HEK293T (cell line): Measurements from ENCODE around the gene ORC1.

ENCODE experiments used
- CTCF ChIA-PET: fragments of 350-600 bp; formaldehyde crosslinking; extraction: SDS; loops from one replicate; lab custom pipeline; 2021; ENCODE audit warnings: antibody characterized with exemption, inconsistent platforms; lab: Yijun Ruan, JAX
- POLR2A ChIA-PET: fragments of 350-600 bp; formaldehyde crosslinking; extraction: SDS; loops from one replicate; lab custom pipeline; 2020; ENCODE audit warnings: antibody characterized with exemption, inconsistent platforms; lab: Yijun Ruan, JAX
- DNase-seq: peaks from one replicate; pipeline ENCODE4 v3.0.0; 2012; ENCODE audit warnings: mixed read lengths; ENCODE audit errors: extremely low spot score
- ARNT ChIP-seq: fragments of 450-650 bp; IDR thresholded peaks from 2 replicates; pipeline ENCODE4 v1.6.1; 2017; ENCODE audit warnings: mild to moderate bottlenecking
- BHLHE40 ChIP-seq: fragments of 450-650 bp; IDR thresholded peaks from 2 replicates; pipeline ENCODE4 v1.6.1; 2016; ENCODE audit warnings: mild to moderate bottlenecking, moderate library complexity, borderline replicate concordance
- CTBP1 ChIP-seq: fragments of 450-650 bp; IDR thresholded peaks from 2 replicates; pipeline ENCODE4 v1.6.1; 2016; ENCODE audit warnings: borderline replicate concordance
- ELF4 ChIP-seq: fragments of 450-650 bp; IDR thresholded peaks from 2 replicates; pipeline ENCODE4 v1.6.1; 2017; ENCODE audit warnings: antibody characterized with exemption
- FOXA1 ChIP-seq: fragments of 450-650 bp; IDR thresholded peaks from 2 replicates; pipeline ENCODE4 v1.6.1; 2016; ENCODE audit warnings: mild to moderate bottlenecking
- FOXK2 ChIP-seq: fragments of 450-650 bp; IDR thresholded peaks from 2 replicates; pipeline ENCODE4 v1.6.1; 2016; ENCODE audit warnings: mild to moderate bottlenecking
- FOXM1 ChIP-seq: fragments of 450-650 bp; IDR thresholded peaks from 2 replicates; pipeline ENCODE4 v1.6.1; 2017; ENCODE audit warnings: mild to moderate bottlenecking, borderline replicate concordance
- HDGF ChIP-seq: fragments of 450-650 bp; IDR thresholded peaks from 2 replicates; pipeline ENCODE4 v1.6.1; 2017; ENCODE audit warnings: antibody characterized with exemption, borderline replicate concordance
- L3MBTL2 ChIP-seq: fragments of 450-650 bp; conservative IDR thresholded peaks from 2 replicates; pipeline ENCODE4 v1.6.1; 2016; ENCODE audit warnings: mild to moderate bottlenecking
- LEF1 ChIP-seq: fragments of 450-650 bp; IDR thresholded peaks from 2 replicates; pipeline ENCODE4 v1.6.1; 2017; ENCODE audit warnings: mild to moderate bottlenecking, borderline replicate concordance
- NFRKB ChIP-seq: fragments of 450-650 bp; IDR thresholded peaks from 2 replicates; pipeline ENCODE4 v1.6.1; 2016; ENCODE audit warnings: mild to moderate bottlenecking, moderate library complexity
- PKNOX1 ChIP-seq: fragments of 450-650 bp; IDR thresholded peaks from 2 replicates; pipeline ENCODE4 v1.6.1; 2016
- SP1 ChIP-seq: fragments of 450-650 bp; IDR thresholded peaks from 2 replicates; pipeline ENCODE4 v1.6.1; 2017
- SUZ12 ChIP-seq: fragments of 450-650 bp; IDR thresholded peaks from 2 replicates; pipeline ENCODE4 v1.6.1; 2016; ENCODE audit warnings: mild to moderate bottlenecking
- TARDBP ChIP-seq: fragments of 450-650 bp; IDR thresholded peaks from 2 replicates; pipeline ENCODE4 v1.6.1; 2016
- ZNF384 ChIP-seq: fragments of 450-650 bp; IDR thresholded peaks from 2 replicates; pipeline ENCODE4 v1.6.1; 2016

The ORC1 gene

GRCh38 chr1:52420713-52421112 is 16.5 kb upstream of the ORC1 start:
- TF ChIP-seq SUZ12, result no peak
- TF ChIP-seq HDGF, result no peak
- no peak for TF ChIP-seq LEF1
- TF ChIP-seq FOXK2, result no peak
- TF ChIP-seq SP1, result no peak
- no peak for TF ChIP-seq NFRKB
- TF ChIP-seq ELF4, result no peak
- TF ChIP-seq PKNOX1, result no peak
- no peak for TF ChIP-seq TARDBP
- no peak for TF ChIP-seq L3MBTL2
- DNase-seq, result no peak
- ChIA-PET POLR2A (no interaction called here), CTCF (no interaction called here)

GRCh38 chr1:52416811-52417210 is 12.6 kb upstream of the ORC1 start:
- no peak for TF ChIP-seq LEF1
- no peak for TF ChIP-seq ELF4
- no peak for TF ChIP-seq ARNT
- TF ChIP-seq TARDBP, result no peak
- TF ChIP-seq SP1, result no peak
- TF ChIP-seq CTBP1, result no peak
- no peak for TF ChIP-seq L3MBTL2
- no peak for TF ChIP-seq BHLHE40
- no peak for TF ChIP-seq FOXM1
- no peak for TF ChIP-seq PKNOX1
- TF ChIP-seq FOXA1, result no peak
- no peak for TF ChIP-seq SUZ12
- TF ChIP-seq HDGF, result no peak
- CTCF ChIA-PET, result no interaction called here
- POLR2A ChIA-PET, result no interaction called here
- no peak for DNase-seq

GRCh38 chr1:52414942-52415341 is 10.7 kb upstream of the ORC1 start:
- no peak for TF ChIP-seq CTBP1
- no peak for TF ChIP-seq FOXA1
- TF ChIP-seq PKNOX1, result no peak
- TF ChIP-seq FOXM1, result no peak
- TF ChIP-seq TARDBP, result no peak
- no peak for TF ChIP-seq LEF1
- TF ChIP-seq SP1, result no peak
- no peak for TF ChIP-seq SUZ12
- TF ChIP-seq ELF4, result no peak
- no peak for TF ChIP-seq HDGF
- no peak for TF ChIP-seq FOXK2
- no peak for TF ChIP-seq ARNT
- no peak for TF ChIP-seq ZNF384
- TF ChIP-seq L3MBTL2, result no peak
- TF ChIP-seq NFRKB, result no peak
- no peak for TF ChIP-seq BHLHE40
- no peak for DNase-seq
- ChIA-PET POLR2A (interaction anchor here (1.3 kb wide), 1 partner anchor 10 kb away, joined by 3 read pairs; the partner anchor contains the start of genes ORC1 and PRPF38A), CTCF (no interaction called here)

GRCh38 chr1:52413410-52413989 is 9.3 kb upstream of the ORC1 start:
- POLR2A ChIA-PET, result interaction anchor here (2.0 kb wide), 1 partner anchor 9 kb away, joined by 9 read pairs; the partner anchor contains the start of genes ORC1 and PRPF38A
- no peak for DNase-seq
- CTCF ChIA-PET, result no interaction called here
- TF ChIP-seq L3MBTL2 (no peak), FOXA1 (no peak), FOXM1 (no peak), SUZ12 (no peak), SP1 (no peak), CTBP1 (no peak), ARNT (no peak), BHLHE40 (no peak)

- TF ChIP-seq BHLHE40 (no peak), NFRKB (no peak), SP1 (no peak), TARDBP (no peak), L3MBTL2 (no peak), FOXA1 (no peak), FOXK2 (no peak), ELF4 (no peak), ARNT (no peak), LEF1 (no peak), HDGF (no peak), PKNOX1 (no peak)
- no peak for DNase-seq
- POLR2A ChIA-PET, result interaction anchor here (0.8 to 3.1 kb wide), 21 partner anchors 9 to 294 kb away, joined by 3 to 20 read pairs (median 4); partner anchors contain the start of genes CC2D1B and TUT4
- CTCF ChIA-PET, result interaction anchor here (0.7 to 1.1 kb wide), 2 partner anchors 265 to 388 kb away, joined by 3 read pairs; no protein-coding TSS in a partner anchor
Measured at GRCh38 chr1:52404975-52405338, 734 bp upstream of the ORC1 start.
